SJCRH30 (cell line): ENCODE results near the gene ERLEC1. TPM values are rescaled to one million over a fixed set of nuclear protein-coding genes. Genes with fewer than 3 reads are reported as not detected.

ENCODE experiments used
- DNase-seq, 2 experiments: peaks; one replicate each; pipeline ENCODE4 v3.0.0-alpha.2; 2015 to 2020
- H3K27ac ChIP-seq: fragments of 250-450 bp; sonication (Bioruptor Pico); 2 replicates; pipeline ENCODE4 v1.5.1; 2020; ENCODE audit warnings: mild to moderate bottlenecking, moderate library complexity
- H3K27me3 ChIP-seq: fragments of 250-450 bp; sonication (Bioruptor Pico); 2 replicates; pipeline ENCODE4 v1.5.1; 2020; ENCODE audit warnings: mild to moderate bottlenecking, moderate library complexity
- H3K36me3 ChIP-seq: fragments of 250-450 bp; sonication (Bioruptor Pico); 2 replicates; pipeline ENCODE4 v1.5.1; 2020; ENCODE audit warnings: mild to moderate bottlenecking, moderate library complexity
- H3K4me1 ChIP-seq: fragments of 250-450 bp; sonication (Bioruptor Pico); 2 replicates; pipeline ENCODE4 v1.5.1; 2020; ENCODE audit warnings: mild to moderate bottlenecking, moderate library complexity
- H3K4me3 ChIP-seq: fragments of 250-450 bp; sonication (Bioruptor Pico); 2 replicates; pipeline ENCODE4 v1.5.1; 2020; ENCODE audit warnings: mild to moderate bottlenecking, moderate library complexity
- H3K9me3 ChIP-seq: fragments of 250-450 bp; sonication (Bioruptor Pico); replicated peaks from 2 replicates; pipeline ENCODE4 v1.5.1; 2020; ENCODE audit warnings: mild to moderate bottlenecking, moderate library complexity
- total RNA-seq: library from RNA; depleted of rRNA; stranded (reverse); fragments of >200 nt; shearing (Covaris generic); gene quantifications from 2 replicates; pipeline ENCODE4 v1.2.3, GENCODE V29; 2014

The ERLEC1 gene
- total RNA-seq, 1 experiment from 2014 or later = 51.5 TPM

DNA sequence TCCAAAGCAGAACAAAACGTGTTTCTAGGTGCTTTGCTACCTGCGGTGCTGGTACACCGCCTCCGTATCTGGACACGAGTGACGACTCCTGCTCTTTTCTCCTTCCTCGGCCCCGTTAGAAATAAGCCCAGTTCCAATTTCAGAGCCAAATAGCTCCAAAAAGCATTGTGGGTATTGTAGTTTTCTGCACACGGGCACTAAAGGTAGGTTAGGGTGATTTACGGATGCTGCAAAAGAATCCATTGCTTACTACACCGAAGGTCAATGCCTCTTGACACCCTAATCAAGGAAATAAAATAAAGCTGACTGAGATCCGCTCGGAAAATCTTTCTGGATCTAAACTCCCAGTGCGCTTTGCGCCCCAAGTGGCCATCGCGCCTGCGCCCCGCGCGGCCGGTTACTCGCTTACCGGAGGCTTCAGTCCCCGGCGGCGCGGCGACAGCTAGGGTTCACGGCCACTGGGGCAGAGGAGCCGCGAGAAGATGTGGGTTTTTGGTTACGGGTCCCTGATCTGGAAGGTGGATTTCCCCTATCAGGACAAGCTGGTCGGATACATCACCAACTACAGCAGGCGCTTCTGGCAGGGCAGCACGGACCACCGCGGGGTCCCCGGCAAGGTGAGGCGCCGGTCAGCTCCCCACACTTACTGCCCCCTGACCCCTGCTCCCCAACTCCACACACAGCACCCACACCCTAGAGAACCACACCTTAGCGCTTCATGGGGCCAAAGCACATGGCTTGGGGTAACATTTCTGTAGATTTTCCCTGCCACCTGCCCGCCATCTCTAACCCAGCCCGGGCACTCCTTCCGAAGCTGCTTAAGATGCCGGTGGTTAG lies 19.2 kb upstream of the ERLEC1 start, which contains the start of gene CHAC2:
Gene CHAC2, plus strand, starts transcription at position 400 of the 837 bp plus-strand sequence. Its CDS starts 83 bp downstream, at position 483.
- Histone ChIP-seq H3K9me3 (no peaks in the 10 kb centered on the region), H3K4me3 (peak within 1 kb of the TSS; percentile 77), H3K4me1 (no peaks in the 10 kb centered on the region), H3K27me3 (no peaks in the 10 kb centered on the region), H3K36me3 (peaks cover 16% of the 10 kb centered on the region), H3K27ac (peak within 1 kb of the TSS; percentile 85)
- peak; percentile 91 to 94 for DNase-seq

- peaks cover 15% of the 10 kb centered on the region for H3K36me3 ChIP-seq
- no peaks in the 10 kb centered on the region for H3K4me1 ChIP-seq
- H3K27ac ChIP-seq = peak overlapping the region; percentile 85
- no peaks in the 10 kb centered on the region for H3K9me3 ChIP-seq
- peak in 1 of 2 experiments; percentile 69 for DNase-seq
- peak overlapping the region; percentile 77 for H3K4me3 ChIP-seq
- no peaks in the 10 kb centered on the region for H3K27me3 ChIP-seq
These were observed 18.7 kb upstream of the ERLEC1 start for GRCh38 chr2:53768242-53768542.

GRCh38 chr2:53769318-53769945 lies 17.4 kb upstream of the ERLEC1 start:
- H3K4me1 ChIP-seq = no peaks in the 10 kb centered on the region
- no peak overlapping the region for H3K4me3 ChIP-seq
- DNase-seq = no peak
- H3K36me3 ChIP-seq = peaks cover 13% of the 10 kb centered on the region
- H3K27ac ChIP-seq = no peak overlapping the region
- H3K9me3 ChIP-seq = no peaks in the 10 kb centered on the region
- no peaks in the 10 kb centered on the region for H3K27me3 ChIP-seq

DNA sequence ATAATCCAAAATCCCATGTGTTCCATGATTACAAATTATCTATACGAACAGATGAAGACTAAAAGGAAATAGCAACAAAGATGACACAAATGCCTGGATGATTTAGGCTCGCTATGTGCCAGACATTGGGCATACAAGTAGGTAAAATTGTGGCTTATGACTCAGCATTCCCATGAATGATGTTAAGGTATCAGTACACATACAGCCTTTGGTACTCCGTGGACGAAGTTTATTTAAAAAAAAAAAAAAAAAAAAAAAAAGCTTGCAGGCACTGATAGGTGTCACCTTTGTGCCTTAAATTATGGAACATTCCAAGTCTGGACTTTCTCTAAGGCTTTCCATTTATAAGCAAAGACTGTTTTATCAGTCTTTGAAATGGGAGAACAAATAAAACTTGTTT lies 16.6 kb upstream of the ERLEC1 start:
- no peaks in the 10 kb centered on the region for H3K27me3 ChIP-seq
- H3K36me3 ChIP-seq = peaks cover 21% of the 10 kb centered on the region
- H3K4me1 ChIP-seq = no peaks in the 10 kb centered on the region
- H3K9me3 ChIP-seq = no peaks in the 10 kb centered on the region
- H3K27ac ChIP-seq = no peak overlapping the region
- DNase-seq = no peak
- no peak overlapping the region for H3K4me3 ChIP-seq

DNA sequence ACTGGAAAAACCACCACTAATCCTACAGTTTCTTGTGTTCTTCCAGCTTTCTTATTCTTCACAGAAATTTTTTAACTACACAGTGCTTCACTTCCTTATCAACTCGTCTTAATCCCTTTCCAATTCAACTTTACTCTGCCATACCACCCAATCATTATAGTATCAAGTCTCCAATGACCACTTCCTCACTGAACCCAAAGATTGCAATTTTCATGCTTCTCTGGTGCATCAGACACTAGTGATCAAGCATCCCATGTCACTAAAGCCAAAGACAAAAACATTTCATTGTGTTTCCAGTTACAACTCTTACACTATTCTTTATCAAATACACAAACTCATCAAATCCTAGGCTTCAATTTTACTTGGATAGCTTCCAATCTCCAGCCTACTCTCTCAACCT lies 9.7 kb upstream of the ERLEC1 start:
- H3K36me3 ChIP-seq = peaks cover 56% of the 10 kb centered on the region
- no peak for DNase-seq
- no peak overlapping the region for H3K4me3 ChIP-seq
- no peak overlapping the region for H3K27ac ChIP-seq
- H3K27me3 ChIP-seq = no peaks in the 10 kb centered on the region
- H3K4me1 ChIP-seq = no peaks in the 10 kb centered on the region
- no peaks in the 10 kb centered on the region for H3K9me3 ChIP-seq

GRCh38 chr2:53778536-53779162 lies 8.2 kb upstream of the ERLEC1 start:
- H3K4me1 ChIP-seq = no peaks in the 10 kb centered on the region
- no peaks in the 10 kb centered on the region for H3K27me3 ChIP-seq
- no peaks in the 10 kb centered on the region for H3K9me3 ChIP-seq
- no peak overlapping the region for H3K27ac ChIP-seq
- H3K36me3 ChIP-seq = peaks cover 59% of the 10 kb centered on the region
- DNase-seq = no peak
- H3K4me3 ChIP-seq = no peak overlapping the region

DNA sequence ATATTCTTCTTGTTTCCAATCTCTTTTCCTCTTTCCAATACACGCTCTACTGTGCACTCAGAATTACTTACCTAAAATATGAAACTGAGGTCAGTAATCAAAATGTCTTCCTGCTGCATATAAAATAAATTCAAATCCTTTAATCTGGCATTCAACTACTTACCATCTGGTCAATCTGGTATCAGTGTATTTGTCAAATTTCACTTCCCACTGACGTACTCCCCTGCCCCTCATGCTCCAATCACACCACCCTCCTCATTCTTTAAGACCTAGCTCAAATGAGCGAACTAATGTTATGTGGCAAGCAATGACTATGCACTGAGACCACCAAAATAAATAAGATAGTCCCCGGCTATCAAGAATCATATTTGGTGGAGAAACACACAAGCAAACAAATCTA lies 6.8 kb upstream of the ERLEC1 start:
- Histone ChIP-seq H3K9me3 (no peaks in the 10 kb centered on the region), H3K27ac (no peak overlapping the region), H3K4me3 (no peak overlapping the region), H3K27me3 (no peaks in the 10 kb centered on the region), H3K4me1 (no peaks in the 10 kb centered on the region), H3K36me3 (peaks cover 54% of the 10 kb centered on the region)
- no peak for DNase-seq

- Histone ChIP-seq H3K27ac (no peak overlapping the region), H3K36me3 (peaks cover 42% of the 10 kb centered on the region), H3K4me3 (no peak overlapping the region), H3K27me3 (no peaks in the 10 kb centered on the region), H3K9me3 (no peaks in the 10 kb centered on the region), H3K4me1 (no peaks in the 10 kb centered on the region)
- no peak for DNase-seq
These were observed 4.2 kb upstream of the ERLEC1 start for GRCh38 chr2:53782676-53783075.

DNA sequence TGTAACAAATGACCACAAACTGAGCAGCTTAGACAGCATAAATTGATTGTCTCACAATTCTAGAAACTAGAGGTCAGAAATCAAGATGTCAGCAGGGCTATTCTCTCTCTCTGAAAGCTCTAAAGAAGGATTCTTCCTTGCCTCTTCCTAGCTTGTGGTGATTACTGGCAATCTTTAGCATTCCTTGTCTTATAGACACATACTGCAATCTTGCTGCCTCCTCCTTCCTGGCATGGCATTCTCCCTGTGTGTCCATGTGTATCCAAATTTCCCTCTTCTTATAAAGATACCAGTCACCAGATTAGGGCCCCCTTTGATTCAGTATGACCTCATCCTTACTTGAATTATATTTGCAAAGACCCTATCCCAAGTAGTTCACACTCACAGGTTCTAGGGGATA lies 2.4 kb upstream of the ERLEC1 start:
- H3K4me3 ChIP-seq = no peak overlapping the region
- DNase-seq = no peak

DNA sequence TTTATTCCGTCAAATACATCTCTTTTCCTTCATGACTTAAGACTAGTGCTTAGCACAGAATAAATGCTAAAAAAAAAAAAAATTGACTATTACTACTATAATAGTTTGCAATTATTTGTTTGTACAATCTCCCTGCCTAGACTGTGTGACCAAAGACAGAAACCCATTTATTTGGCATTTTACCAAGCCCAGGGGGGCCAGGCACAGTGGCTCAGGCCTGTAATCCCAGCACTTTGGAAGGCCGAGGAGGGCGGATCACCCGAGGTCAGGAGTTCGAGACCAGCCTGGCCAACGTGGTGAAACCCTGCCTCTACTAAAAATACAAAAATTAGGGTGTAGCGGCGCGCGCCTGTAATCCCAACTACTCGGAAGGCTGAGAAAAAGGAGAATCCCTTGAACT lies 1.5 kb upstream of the ERLEC1 start:
- Histone ChIP-seq H3K27me3 (no peaks in the 10 kb centered on the region), H3K9me3 (no peaks in the 10 kb centered on the region), H3K4me1 (no peaks in the 10 kb centered on the region), H3K27ac (no peak overlapping the region), H3K4me3 (peak overlapping the region; percentile 78), H3K36me3 (peaks cover 24% of the 10 kb centered on the region)
- peak in 1 of 2 experiments; percentile 27 for DNase-seq

More for the DNA sequence above, 2.4 kb upstream of the ERLEC1 start:
- H3K9me3 ChIP-seq = no peaks in the 10 kb centered on the region
- peaks cover 33% of the 10 kb centered on the region for H3K36me3 ChIP-seq
- H3K4me1 ChIP-seq = no peaks in the 10 kb centered on the region
- H3K27me3 ChIP-seq = no peaks in the 10 kb centered on the region
- no peak overlapping the region for H3K27ac ChIP-seq

GRCh38 chr2:53786352-53786704 lies 516 bp upstream of the ERLEC1 start:
- peak in 1 of 2 experiments; percentile 23 for DNase-seq
- H3K9me3 ChIP-seq = no peaks in the 10 kb centered on the region
- H3K4me1 ChIP-seq = no peaks in the 10 kb centered on the region
- no peaks in the 10 kb centered on the region for H3K27me3 ChIP-seq
- peak overlapping the region; percentile 78 for H3K4me3 ChIP-seq
- peak overlapping the region; percentile 72 for H3K27ac ChIP-seq
- H3K36me3 ChIP-seq = peaks cover 17% of the 10 kb centered on the region; the same call in 1 of the 2 replicates

DNA sequence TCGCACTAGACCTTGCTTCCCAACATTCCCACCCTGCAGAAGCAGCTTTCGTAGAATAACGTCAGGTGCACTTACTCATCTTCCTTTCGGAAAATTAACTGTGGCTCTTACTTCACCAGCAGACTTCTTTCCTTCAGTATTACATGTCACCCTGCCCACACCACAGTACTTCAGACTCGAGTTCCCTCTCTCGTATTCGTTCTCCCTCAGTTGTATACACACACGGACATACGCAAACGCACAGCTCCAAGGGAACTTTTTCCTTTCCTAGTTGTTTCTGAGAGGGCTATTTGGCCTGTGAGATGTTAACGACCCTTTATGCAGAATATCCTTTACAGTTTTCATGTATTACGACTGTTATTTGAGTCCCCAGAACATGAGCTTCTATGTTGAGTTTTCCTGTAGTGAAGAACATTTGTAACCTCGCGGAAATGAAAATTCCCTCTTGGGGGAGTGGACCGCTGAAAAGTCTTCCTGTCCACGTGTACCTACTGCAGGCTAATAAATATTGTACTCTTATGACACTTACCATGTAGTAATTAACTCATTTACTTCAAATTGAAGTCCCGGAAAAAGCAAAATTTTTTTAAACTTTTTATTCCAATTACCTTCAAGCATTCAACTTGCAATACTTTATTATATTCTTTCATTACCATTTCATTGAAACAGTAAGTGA lies 908 bp downstream of the ERLEC1 start:
- Histone ChIP-seq H3K36me3 (peaks cover 10% of the 10 kb centered on the region; the same call in 1 of the 2 replicates), H3K27me3 (no peaks in the 10 kb centered on the region), H3K4me3 (peak overlapping the region; percentile 78), H3K27ac (no peak overlapping the region; the same call in 1 of the 2 replicates), H3K4me1 (no peaks in the 10 kb centered on the region), H3K9me3 (no peaks in the 10 kb centered on the region)
- DNase-seq = peak in 1 of 2 experiments; percentile 34

DNA sequence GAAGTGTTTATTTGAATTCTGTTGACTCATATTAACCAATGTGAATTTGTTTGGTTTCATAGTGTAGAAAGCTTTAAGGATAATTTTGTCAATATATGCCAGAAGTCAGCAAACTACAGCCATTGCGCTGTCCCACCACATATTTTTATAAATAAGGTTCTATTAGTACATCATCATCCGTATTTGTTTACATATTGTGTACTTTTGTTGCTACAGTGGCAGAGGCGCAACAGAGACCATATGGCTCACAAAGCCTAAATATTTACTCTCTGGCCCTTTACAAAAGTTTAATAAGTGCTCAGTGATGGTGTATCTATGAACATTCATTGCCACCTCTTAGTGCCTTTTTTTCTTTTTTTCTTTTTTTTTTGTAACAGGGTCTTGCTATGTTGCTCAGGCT lies 6.4 kb downstream of the ERLEC1 start:
- no peaks in the 10 kb centered on the region for H3K4me1 ChIP-seq

GRCh38 chr2:53793821-53794220 lies 7.0 kb downstream of the ERLEC1 start:
- no peaks in the 10 kb centered on the region for H3K4me1 ChIP-seq
- no peak overlapping the region for H3K27ac ChIP-seq
- H3K36me3 ChIP-seq = peaks cover 37% of the 10 kb centered on the region
- no peak for DNase-seq
- H3K4me3 ChIP-seq = no peak overlapping the region
- 0 out of 2 replicates have a peak, but pooled peaks cover 2% of the 10 kb centered on the region for H3K9me3 ChIP-seq
- no peaks in the 10 kb centered on the region for H3K27me3 ChIP-seq

More for the DNA sequence above, 6.4 kb downstream of the ERLEC1 start:
- H3K27ac ChIP-seq = no peak overlapping the region
- H3K27me3 ChIP-seq = no peaks in the 10 kb centered on the region
- no peak for DNase-seq
- peaks cover 35% of the 10 kb centered on the region for H3K36me3 ChIP-seq
- 0 out of 2 replicates have a peak, but pooled peaks cover 2% of the 10 kb centered on the region for H3K9me3 ChIP-seq
- no peak overlapping the region for H3K4me3 ChIP-seq
